ENCODE results near the gene MACROD2. TPM values are rescaled to one million over a fixed set of nuclear protein-coding genes. Genes with fewer than 3 reads are reported as not detected.

Gene MACROD2
- total RNA-seq, 1 experiment from 2014 or later = 3.4 TPM

DNA sequence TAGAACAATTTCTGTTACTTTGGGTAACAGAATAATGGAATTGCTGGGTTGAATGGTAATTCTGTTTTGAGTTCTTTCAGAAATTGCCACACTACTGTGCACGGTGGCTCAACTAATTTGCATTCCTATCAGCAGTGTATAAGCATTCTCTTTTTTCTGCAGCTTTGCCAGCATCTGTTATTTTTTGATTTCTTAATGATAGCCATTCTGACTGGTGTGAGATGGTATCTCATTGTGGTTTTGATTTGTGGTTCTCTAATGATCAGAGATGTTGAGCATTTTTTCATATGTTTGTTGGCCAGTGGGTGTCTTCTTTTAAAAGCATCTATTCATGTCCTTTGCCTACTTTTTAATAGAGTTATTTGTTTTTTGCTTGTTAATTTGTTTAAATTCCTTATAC lies 1731.1 kb downstream of the MACROD2 start:
- no peak for DNase-seq (ENCODE audit: low read depth)
- in situ Hi-C loops (cut with HindIII; ENCODE audit: low pct_unique_long_range_greater_than_20kb, low sequenced_read_pairs) = no loop called here

DNA sequence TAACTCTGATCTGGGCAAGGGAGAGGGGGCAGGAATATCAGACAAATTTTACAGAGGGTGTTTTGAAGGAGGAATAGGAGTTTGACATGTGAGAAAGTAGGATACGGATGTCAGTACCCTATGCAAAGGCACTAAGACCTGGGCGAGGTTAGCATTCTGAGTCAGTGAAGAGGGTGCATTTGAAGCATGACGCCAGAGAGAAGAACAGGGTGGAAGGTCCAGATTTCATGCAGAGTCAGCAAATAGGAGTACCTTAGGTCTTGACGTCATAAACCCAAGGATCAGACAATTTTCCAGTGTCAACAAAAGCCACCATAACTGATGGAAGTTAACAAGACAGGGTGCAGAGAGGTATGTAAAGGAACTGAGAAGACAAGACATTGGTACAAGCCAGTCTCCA lies 1738.7 kb downstream of the MACROD2 start:
- in situ Hi-C loops (cut with HindIII; ENCODE audit: low pct_unique_long_range_greater_than_20kb, low sequenced_read_pairs) = no loop called here
- no peak for DNase-seq (ENCODE audit: low read depth)

DNA sequence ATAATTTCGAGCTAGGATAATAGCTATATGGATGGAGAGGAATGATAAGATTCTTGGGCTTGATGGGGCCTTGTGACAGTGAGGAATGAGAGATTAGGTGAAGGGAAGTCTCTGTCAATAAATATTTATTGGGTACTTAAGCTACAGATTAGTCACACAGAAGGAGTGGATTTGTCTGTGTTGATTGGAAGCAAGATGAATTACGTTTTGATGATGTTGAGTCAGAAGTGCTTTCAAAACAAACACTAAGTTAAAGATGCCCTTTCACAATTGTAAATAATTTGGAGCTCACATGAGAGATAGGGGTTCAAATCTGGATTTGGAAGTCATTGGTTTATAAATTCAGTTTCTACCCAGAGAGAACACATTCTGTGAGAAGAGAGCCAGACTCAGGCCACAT lies 1743.7 kb downstream of the MACROD2 start:
- no peak for DNase-seq (ENCODE audit: low read depth)
- in situ Hi-C loops (cut with HindIII; ENCODE audit: low pct_unique_long_range_greater_than_20kb, low sequenced_read_pairs) = no loop called here

DNA sequence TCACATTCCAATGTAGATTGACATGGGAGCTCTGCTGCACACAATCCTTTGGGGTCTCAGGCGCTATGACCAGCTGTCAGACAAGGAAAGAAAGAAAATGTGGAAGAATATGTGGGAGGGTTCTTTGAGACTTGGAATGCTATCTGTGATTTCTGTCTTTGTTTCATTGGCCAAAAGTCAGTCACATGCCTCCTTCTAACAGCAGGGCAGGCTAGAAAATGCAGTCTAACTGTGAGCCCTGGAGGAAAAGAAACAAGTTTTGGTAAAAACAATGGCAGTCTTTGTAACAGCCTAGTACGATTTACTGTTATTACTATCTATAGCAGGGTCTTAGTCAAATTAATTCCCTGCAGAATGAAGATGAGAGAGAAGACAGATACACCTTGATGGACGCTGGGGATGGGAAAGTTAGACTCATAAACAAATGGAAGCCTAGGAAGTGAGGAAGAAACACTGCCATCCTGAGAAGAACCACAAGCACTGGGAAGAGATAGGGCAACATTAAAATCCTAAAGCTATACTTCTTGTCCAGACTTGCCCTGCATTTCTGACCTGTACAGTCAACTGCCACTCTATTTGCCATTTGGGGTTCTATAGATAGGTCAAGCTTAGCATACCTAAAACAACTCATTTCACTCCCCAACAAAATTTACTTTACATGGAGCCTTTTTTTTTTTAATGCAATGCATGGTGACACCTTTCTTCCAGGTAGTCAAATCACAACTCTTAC lies 1744.9 kb downstream of the MACROD2 start:
- in situ Hi-C loops (cut with HindIII; ENCODE audit: low pct_unique_long_range_greater_than_20kb, low sequenced_read_pairs) = no loop called here
- DNase-seq (ENCODE audit: low read depth) = no peak

DNA sequence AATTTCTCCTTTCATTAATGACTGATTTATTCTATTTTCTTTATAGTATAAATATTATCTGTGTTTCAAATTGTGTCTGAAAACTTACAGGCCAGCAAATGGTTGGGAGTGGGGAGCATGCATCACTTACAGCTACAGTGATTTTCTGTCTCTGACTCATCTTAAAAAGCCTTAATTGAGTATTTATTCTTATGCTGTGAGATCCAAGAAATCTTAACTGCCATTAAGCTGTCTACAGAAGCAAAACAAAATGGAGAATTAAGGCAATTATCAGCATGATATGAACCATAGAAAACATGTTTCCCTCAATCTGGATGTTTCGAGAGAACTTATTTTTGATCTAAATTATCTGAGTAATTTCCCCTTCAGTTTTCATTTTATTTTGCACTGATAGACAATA lies 1746.8 kb downstream of the MACROD2 start:
- in situ Hi-C loops (cut with HindIII; ENCODE audit: low pct_unique_long_range_greater_than_20kb, low sequenced_read_pairs) = no loop called here
- no peak for DNase-seq (ENCODE audit: low read depth)

DNA sequence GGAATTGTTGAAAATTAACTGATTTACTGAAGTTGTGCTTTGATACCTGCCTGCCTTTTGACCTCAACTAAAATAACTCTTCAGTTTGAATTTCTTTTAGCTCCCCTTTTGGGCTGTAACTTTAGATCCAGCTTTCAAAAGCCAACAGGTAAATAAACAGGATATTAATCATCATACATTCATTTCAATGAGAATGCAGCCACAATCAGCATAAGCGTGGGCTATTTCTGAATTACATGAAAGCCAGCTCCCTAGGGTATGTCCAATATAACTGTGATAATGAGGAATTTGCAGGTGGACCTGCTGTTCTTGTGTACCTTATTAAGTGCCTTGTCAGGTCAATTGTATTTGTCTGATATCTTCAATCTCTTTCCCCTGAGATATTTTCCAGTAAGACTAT lies 1747.3 kb downstream of the MACROD2 start:
- in situ Hi-C loops (cut with HindIII; ENCODE audit: low pct_unique_long_range_greater_than_20kb, low sequenced_read_pairs) = no loop called here
- no peak for DNase-seq (ENCODE audit: low read depth)

DNA sequence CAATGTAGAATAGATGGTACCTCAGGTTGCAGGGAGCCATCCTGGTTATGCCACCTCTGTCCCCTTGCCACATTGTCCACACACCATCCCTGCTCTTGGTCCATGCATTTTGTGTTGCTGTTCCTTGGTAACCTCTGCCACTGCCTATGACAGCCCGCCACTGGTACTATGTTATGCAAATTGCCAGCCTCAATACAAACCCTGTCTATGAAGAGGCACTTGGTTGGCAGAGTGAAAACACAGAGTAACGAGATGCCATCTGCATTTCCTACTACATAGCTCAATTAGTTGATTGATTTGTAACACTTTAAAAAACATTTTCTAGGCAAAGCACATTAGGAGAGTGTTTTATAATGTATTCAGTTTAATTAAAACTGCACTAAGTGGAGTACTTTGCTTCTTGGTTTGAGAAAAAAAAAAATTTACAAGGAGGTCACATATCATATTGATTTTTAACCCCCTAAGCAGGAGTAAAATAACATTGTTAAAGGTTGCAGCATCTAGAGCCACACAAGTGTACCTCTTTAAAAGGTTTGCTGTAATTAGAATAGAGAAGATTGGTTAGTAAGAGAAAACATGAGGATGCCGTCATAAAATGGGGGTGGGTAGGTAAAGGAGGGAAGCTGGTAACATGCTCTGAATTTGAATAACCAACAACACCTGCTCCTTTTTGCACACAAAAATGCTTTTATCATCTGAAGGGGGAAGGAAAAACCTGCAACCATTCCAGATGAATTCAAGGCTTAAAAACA lies 1760.9 kb downstream of the MACROD2 start:
- in situ Hi-C loops (cut with HindIII; ENCODE audit: low pct_unique_long_range_greater_than_20kb, low sequenced_read_pairs) = no loop called here
- DNase-seq (ENCODE audit: low read depth) = no peak

DNA sequence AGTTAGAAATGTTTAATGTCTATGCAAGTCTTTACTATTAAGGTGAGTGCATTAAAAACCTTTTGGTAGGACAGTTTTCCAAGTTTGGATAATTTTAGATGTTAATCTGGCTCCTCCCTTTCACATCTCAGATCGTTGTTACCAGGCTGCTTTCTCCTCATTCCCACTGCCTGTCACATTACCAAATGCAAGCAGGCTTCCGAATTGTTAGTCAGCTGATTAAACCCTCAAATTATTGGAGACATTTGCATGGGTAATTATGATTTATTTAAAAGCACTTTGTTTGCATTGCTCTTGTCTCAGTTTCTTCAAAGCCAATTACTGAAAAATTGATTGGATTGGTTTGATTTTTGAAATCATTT lies 1761.4 kb downstream of the MACROD2 start:
- no peak for DNase-seq (ENCODE audit: low read depth)
- in situ Hi-C loops (cut with HindIII; ENCODE audit: low pct_unique_long_range_greater_than_20kb, low sequenced_read_pairs) = no loop called here

DNA sequence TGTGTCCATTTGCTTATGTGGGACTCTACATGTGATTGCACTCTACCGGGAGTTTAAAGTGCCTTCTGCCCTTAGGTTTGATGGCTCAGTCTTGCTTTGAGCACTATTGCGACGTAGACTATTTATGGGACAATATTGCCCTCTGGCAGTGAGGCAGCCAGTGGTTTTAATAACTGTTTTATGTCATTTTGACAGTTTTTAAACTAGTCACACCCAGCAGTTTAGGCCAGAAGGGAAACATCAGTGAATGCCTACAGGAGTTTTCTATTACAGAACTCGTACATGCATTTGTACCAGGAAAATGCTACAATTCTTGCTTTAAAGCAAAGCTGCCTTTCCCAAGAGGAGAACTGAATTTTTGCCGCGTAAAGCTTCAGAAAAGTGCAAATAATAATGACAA lies 1764.3 kb downstream of the MACROD2 start:
- in situ Hi-C loops (cut with HindIII; ENCODE audit: low pct_unique_long_range_greater_than_20kb, low sequenced_read_pairs) = no loop called here
- DNase-seq (ENCODE audit: low read depth) = no peak

DNA sequence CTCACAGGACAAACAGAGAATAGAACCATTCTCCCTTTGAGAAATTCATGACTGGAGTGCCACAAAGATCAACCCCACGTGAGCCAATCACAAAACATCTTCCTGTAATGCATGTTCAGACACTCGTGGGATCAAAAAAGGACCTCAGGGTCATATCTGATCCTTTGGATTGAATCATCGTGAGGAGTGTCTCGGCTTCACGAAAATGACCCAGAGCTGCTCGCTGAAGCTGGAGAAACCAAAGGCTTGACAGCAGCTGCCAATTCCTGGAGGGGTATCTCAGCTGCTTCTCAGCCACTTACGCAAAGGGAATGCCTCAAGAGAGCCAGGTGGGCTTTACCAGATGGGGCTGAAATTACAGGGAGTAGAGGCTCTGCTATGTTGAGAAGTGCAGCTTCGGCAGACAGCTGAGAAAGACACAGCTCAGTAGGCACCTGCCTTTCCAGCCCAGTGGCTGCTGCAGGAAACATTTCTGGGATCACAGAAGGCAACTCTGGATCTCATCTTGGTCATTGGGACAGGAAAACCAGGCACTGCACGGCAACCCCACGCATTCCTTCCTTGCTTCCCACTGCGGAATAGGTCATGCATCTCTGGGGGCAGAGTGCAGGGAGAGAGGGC lies 1764.8 kb downstream of the MACROD2 start:
- in situ Hi-C loops (cut with HindIII; ENCODE audit: low pct_unique_long_range_greater_than_20kb, low sequenced_read_pairs) = no loop called here
- DNase-seq (ENCODE audit: low read depth) = no peak

DNA sequence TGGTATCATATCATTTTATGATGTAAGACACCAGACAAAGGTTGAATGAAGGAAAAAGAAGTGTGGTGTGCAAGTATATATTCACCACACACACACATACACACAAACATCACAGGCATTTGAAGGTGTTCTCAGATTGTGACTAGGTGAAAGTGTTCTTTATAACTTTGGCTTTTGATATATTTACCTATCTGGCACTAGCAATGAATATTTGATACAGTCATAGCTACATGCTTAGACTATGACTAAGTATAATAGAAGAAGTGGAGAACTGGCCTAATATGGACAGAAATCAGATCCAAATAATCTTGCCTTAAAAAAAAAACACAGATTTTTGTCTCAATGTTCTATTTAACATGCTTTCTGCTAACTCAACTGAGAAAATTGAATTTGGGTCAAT lies 1768.0 kb downstream of the MACROD2 start:
- in situ Hi-C loops (cut with HindIII; ENCODE audit: low pct_unique_long_range_greater_than_20kb, low sequenced_read_pairs) = no loop called here

DNA sequence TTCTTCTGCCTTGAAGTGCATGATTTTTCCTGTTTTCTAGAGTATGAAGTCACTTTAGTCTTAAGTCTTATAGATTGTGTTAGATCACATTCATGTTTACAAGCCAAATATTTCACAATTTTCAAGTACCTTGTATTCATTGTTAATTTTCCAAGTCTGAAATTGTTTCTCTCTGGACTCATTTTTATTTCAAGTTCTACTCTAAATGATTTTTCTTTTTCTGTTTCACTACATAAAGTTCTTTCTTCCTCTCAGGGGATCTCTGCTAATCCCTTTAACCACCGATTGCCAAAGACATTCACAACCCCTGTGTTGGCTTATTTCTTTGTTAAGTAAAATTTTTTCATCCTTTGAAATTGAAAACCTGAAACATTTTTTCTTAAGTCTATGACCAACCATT lies 1772.3 kb downstream of the MACROD2 start:
- no peak for DNase-seq (ENCODE audit: low read depth)
- in situ Hi-C loops (cut with HindIII; ENCODE audit: low pct_unique_long_range_greater_than_20kb, low sequenced_read_pairs) = no loop called here

More for the DNA sequence above, 1768.0 kb downstream of the MACROD2 start:
- no peak for DNase-seq (ENCODE audit: low read depth)

DNA sequence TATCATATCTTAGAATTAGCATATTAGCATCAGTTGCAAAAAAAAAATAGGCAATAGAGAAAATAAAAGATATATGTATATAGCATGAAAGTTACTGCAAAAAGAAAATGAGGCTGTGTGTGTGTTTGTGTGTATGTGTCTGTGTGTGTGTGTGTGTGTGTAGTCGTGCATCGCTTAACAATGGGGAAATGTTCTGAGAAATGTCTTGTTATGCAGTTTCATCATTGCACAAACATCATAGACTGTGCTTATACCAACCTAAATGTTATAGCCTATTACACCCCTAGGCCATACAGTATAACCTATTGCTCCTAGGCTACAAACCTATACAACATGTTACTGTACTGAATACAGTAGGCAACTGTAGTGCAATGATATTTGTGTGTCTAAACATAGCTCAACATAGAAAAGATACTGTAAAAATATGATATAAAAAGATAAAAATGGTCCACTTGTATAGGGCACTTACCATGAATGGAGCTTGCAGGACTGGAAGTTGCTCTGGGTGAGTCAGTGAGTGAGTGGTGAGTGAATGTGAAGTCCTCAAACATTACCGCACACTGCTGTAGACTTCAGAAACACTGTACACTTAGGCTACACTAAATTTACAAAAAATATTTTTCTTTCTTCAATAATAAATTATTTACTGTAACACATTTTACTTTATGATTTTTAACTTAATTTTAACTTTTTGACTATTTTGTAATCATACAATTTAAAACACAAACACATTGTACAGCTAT lies 1772.9 kb downstream of the MACROD2 start:
- in situ Hi-C loops (cut with HindIII; ENCODE audit: low pct_unique_long_range_greater_than_20kb, low sequenced_read_pairs) = no loop called here
- DNase-seq (ENCODE audit: low read depth) = no peak

DNA sequence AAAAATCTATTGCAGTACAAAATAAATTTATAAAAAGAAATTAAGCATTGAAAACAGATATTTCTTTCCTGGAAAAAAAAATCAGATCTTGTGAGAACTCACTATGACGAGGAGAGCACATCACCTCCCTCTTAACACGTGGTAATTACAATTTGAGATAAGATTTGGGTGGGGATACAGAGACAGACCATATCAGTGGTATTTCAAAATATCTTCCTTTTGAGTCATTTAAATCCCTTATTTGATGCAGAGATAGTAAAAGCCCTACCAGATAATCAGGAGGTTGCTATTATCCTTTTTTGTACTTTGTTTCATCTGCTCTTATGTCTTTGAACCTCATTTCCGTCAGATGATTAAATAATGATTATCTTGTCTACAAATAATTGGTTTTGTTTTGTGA lies 1777.5 kb downstream of the MACROD2 start:
- in situ Hi-C loops (cut with HindIII; ENCODE audit: low pct_unique_long_range_greater_than_20kb, low sequenced_read_pairs) = no loop called here
- DNase-seq (ENCODE audit: low read depth) = no peak

DNA sequence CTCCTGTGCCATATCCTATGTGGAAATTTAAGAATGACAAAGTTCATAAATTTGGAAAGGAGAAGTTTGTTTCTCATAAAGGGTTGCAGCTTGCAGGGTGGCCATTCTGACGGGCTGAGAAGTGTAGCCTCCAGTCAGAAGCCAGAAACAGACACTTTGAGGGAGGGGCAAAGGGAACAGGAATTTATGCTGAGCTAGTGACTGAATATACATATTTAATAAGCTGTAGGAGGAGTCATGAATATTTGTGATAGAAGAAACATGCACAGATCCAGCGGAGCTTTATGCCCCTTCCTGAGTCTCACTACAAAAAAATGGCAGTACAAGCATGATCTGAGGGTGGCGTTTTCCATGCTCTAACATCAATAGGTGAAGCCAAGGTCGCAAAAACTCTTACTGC lies 1779.6 kb downstream of the MACROD2 start:
- in situ Hi-C loops (cut with HindIII; ENCODE audit: low pct_unique_long_range_greater_than_20kb, low sequenced_read_pairs) = no loop called here

DNA sequence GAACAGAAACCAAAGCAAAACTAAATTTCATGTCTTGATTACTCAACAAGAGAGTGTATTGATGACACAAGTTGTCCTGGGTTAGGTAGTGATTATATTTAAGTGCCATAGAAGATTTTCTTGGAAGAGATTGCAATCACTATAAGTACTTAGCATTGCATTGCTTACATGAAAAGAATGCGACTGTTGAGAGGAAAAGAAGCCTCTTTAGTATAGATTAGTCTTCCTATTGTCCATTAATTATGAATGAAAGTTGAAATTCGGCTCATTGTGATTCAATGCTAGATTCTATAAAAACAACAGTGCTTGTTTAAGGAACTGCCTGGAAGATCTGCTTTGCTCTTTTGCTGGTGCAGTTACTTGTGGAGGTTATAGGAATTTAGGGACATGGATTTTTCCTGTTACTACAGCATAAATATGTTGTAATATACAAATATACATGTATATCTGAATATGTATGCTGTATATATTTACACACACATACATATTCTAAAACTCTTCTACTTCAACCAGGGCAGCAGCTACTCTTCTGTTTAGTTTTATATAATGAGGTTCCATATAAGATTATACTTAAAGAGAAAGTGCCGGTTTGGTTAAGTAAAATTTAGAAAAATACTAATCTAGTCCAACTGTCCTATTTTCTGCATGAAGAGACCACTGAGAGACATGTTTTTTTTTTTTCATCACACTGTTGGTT lies 1781.6 kb downstream of the MACROD2 start:
- no peak for DNase-seq (ENCODE audit: low read depth)
- in situ Hi-C loops (cut with HindIII; ENCODE audit: low pct_unique_long_range_greater_than_20kb, low sequenced_read_pairs) = no loop called here

More for the DNA sequence above, 1779.6 kb downstream of the MACROD2 start:
- no peak for DNase-seq (ENCODE audit: low read depth)

DNA sequence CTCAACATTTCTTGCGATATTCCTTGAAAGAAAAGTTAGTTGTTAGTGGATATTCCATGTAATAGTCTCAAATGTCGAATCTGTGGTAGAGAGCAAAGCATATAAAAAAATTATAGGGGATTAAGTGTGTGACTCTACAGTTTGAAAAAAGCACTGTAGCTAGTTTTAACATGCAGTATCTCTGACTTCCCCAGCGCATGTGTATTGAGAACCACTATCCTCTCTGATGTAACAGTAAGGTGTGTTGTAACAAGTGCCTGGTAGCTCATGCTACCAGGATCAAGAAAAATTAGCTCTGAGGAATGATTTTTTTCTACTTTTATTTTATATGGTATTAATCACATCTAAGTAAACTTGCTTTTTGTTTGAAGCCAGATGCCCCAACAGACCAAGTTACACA lies 1788.7 kb downstream of the MACROD2 start:
- no peak for DNase-seq (ENCODE audit: low read depth)
- in situ Hi-C loops (cut with HindIII; ENCODE audit: low pct_unique_long_range_greater_than_20kb, low sequenced_read_pairs) = no loop called here

DNA sequence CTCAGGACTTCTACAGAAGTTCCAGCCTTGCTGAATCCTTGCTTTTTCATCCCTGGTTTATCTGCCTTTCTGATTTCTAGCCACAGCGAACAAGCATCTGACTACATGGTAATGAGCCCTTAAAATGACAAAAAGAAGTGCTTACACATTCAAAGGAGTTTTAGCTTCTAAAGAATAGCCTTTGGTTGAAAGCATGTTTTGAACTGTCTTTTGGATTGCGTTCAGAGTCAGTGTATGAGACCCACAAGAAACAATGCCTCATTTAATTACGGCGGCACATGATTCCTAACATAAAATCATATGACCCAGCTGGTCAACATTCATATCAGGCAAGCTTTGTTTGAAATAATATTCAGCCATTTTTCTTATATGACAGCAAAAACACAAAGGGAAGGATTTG lies 1793.8 kb downstream of the MACROD2 start:
- no peak for DNase-seq (ENCODE audit: low read depth)
- in situ Hi-C loops (cut with HindIII; ENCODE audit: low pct_unique_long_range_greater_than_20kb, low sequenced_read_pairs) = no loop called here
